Adrenal gland (tissue), 5 donors: Measurements from ENCODE around the gene ELK1.

Experiments used
- POLR2A ChIP-seq, 2 donors: fragments of 450-650 bp; IDR thresholded peaks; one replicate each; pipeline ENCODE4 v1.6.1; 2017; ENCODE audit warnings: antibody characterized with exemption in 2 of 2, mild to moderate bottlenecking in 2 of 2, moderate library complexity in 1 of 2
- TF ChIP-seq, protein P1 (sequence below), 6 experiments: fragments of 450-650 bp in 4 of 6; fragments of 200-600 bp in 2 of 6; sonication (generic) in 1 of 6; IDR thresholded peaks; 1 replicate in 5 of 6; 2 replicates in 1 of 6; pipeline versions ENCODE4 v1.5.1 to v1.8.0; 2016 to 2021; ENCODE audit warnings: antibody characterized with exemption in 6 of 6, mild to moderate bottlenecking in 2 of 6, moderate library complexity in 1 of 6
- donor health status: DM: no; HTN: no; CAD: no.

DNA sequence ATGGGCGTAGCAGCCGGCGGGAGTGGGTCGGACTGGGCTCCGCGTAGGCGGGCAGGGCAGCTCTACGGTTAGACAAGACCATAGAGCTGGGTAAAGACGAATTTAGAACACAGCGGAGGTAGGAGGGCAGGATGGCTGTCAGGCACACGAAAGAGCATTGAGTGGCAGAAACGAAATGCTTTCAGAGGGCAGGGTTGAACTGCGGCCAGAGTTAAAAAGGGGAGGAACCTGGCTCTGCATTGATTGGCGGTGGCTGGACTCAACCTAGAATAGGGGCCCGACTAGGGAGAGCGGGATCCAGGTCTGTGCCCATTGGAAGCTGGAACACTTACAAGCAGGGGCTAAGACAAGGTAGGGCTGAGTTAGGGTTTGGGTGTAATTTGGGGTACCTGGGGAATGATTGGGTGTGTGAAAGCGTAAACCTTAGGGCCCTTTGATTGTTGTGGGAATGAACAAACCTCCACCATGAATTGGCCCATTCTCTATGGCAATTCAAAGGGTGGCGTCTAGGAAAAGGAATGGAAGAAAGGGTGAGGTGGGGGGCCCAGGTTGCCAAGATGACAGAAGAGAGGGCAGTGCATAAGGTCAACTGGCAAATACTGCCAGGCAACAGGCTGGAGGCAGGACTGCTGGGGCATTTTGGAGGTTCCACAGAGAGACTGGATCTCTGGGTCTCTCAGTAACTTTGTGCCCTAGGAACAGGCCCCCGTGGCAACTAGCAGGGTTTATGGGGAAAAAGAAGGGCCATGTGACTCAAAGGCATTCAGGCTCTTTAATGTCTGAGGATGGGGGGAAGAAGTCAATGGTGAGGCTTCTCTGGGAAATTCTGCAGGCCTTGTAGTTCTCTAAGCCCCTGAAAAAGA lies 911 bp upstream of the ELK1 start:
- TF ChIP-seq POLR2A (IDR thresholded peaks at IDR 0.05), result peak in 1 of 2 donors; percentile 46
- TF ChIP-seq, protein P1, sequence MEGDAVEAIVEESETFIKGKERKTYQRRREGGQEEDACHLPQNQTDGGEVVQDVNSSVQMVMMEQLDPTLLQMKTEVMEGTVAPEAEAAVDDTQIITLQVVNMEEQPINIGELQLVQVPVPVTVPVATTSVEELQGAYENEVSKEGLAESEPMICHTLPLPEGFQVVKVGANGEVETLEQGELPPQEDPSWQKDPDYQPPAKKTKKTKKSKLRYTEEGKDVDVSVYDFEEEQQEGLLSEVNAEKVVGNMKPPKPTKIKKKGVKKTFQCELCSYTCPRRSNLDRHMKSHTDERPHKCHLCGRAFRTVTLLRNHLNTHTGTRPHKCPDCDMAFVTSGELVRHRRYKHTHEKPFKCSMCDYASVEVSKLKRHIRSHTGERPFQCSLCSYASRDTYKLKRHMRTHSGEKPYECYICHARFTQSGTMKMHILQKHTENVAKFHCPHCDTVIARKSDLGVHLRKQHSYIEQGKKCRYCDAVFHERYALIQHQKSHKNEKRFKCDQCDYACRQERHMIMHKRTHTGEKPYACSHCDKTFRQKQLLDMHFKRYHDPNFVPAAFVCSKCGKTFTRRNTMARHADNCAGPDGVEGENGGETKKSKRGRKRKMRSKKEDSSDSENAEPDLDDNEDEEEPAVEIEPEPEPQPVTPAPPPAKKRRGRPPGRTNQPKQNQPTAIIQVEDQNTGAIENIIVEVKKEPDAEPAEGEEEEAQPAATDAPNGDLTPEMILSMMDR (IDR thresholded peaks at IDR 0.05), result no peak
